Liver (tissue), 3 donors: ENCODE measurements around the gene DCC.

ENCODE experiments used
- ATF3 ChIP-seq: IDR thresholded peaks from 2 replicates; pipeline ENCODE4 v1.6.1; 2016; ENCODE audit warnings: antibody characterized with exemption
- CTCF ChIP-seq: fragments of 150-350 bp; IDR thresholded peaks from 2 replicates; pipeline ENCODE4 v1.5.1; 2017; ENCODE audit warnings: improper control_type of control experiment, low read depth, low read length; ENCODE audit not compliant: missing input control
- EGR1 ChIP-seq, 2 donors: IDR thresholded peaks; 2 replicates each; pipeline ENCODE4 v1.6.1; 2016 to 2018; ENCODE audit warnings: antibody characterized with exemption in 2 of 2, low read depth in 2 of 2
- FOXA1 ChIP-seq: IDR thresholded peaks from 2 replicates; pipeline ENCODE4 v1.6.1; 2016; ENCODE audit warnings: antibody characterized with exemption
- GABPA ChIP-seq, 2 donors: IDR thresholded peaks in 1 of 2; conservative IDR thresholded peaks in 1 of 2; 2 replicates each; pipeline ENCODE4 v1.6.1; 2016; ENCODE audit warnings: antibody characterized with exemption in 2 of 2, mild to moderate bottlenecking in 1 of 2, moderate library complexity in 1 of 2
- JUND ChIP-seq, 2 donors: IDR thresholded peaks; 2 replicates each; pipeline ENCODE4 v1.6.1; 2016; ENCODE audit warnings: antibody characterized with exemption in 2 of 2
- MAX ChIP-seq: IDR thresholded peaks from 2 replicates; pipeline ENCODE4 v1.6.1; 2016; ENCODE audit warnings: antibody characterized with exemption
- NR2F2 ChIP-seq: IDR thresholded peaks from 2 replicates; pipeline ENCODE4 v1.6.1; 2016; ENCODE audit warnings: antibody characterized with exemption
- RAD21 ChIP-seq, 2 donors: IDR thresholded peaks; 2 replicates each; pipeline ENCODE4 v1.6.1; 2016; ENCODE audit warnings: antibody characterized with exemption in 2 of 2, mild to moderate bottlenecking in 2 of 2
- REST ChIP-seq: IDR thresholded peaks from 2 replicates; pipeline ENCODE4 v1.6.1; 2016; ENCODE audit warnings: antibody characterized with exemption, mild to moderate bottlenecking
- SP1 ChIP-seq: IDR thresholded peaks from 2 replicates; pipeline ENCODE4 v1.6.1; 2018; ENCODE audit warnings: antibody characterized with exemption, mild to moderate bottlenecking
- TAF1 ChIP-seq: conservative IDR thresholded peaks from 2 replicates; pipeline ENCODE4 v1.6.1; 2016; ENCODE audit warnings: antibody characterized with exemption, mild to moderate bottlenecking
- YY1 ChIP-seq: IDR thresholded peaks from 2 replicates; pipeline ENCODE4 v1.6.1; 2016; ENCODE audit warnings: antibody characterized with exemption, mild to moderate bottlenecking
- ZBTB33 ChIP-seq: IDR thresholded peaks from 2 replicates; pipeline ENCODE4 v1.6.1; 2016; ENCODE audit warnings: antibody characterized with exemption
- donor health status: healthy.
- donor health status: healthy.

GRCh38 chr18:53241161-53241560 is 901.2 kb downstream of the DCC start:
- TF ChIP-seq TAF1 (no peak), YY1 (no peak), REST (no peak), MAX (no peak), RAD21 (IDR thresholded peaks at IDR 0.05) (no peak), FOXA1 (no peak), CTCF (no peak), GABPA (IDR thresholded peaks at IDR 0.05 in 1 of 2, conservative IDR thresholded peaks at IDR 0.05 in 1 of 2) (no peak), EGR1 (IDR thresholded peaks at IDR 0.05; ENCODE audit: low read depth in 2 of 2) (no peak), ZBTB33 (no peak), SP1 (no peak), ATF3 (no peak), JUND (IDR thresholded peaks at IDR 0.05) (no peak), NR2F2 (no peak)
